Left cardiac atrium (tissue), 4 donors: ENCODE results near the gene NCCRP1. TPM values are rescaled to one million over a fixed set of nuclear protein-coding genes. Genes with fewer than 3 reads are reported as not detected.
"Not testable (repeated sequence)": the region's sequence is repeated elsewhere in the genome, so short reads cannot be mapped to it uniquely, and the experiment has no call there.

ENCODE experiments used
- ATAC-seq, 2 donors: fragments of 200-7000 bp; cut with Tn5 transposase; one replicate each; pipeline ENCODE4 v1.9.1; 2020; ENCODE audit warnings: mild to moderate bottlenecking in 2 of 2, moderate library complexity in 2 of 2
- DNase-seq: peaks from one replicate; pipeline ENCODE4 v3.0.0-alpha.2; 2020
- intact Hi-C, 2 donors: fragments of 100-400 bp; cut with DNase I; formaldehyde crosslinking; loops; one replicate each; pipeline versions ENCODE4 v1.14.1 to v1.15.1; 2022 to 2023
- total RNA-seq, 2 donors: library from RNA; stranded (reverse); fragmentation: NEBNext Ultra II Directional; extraction: Animal tissue kit (Norgen Biotek cat#: 25700); gene quantifications; one replicate each; pipeline ENCODE4 v1.2.1, GENCODE V29; 2021
- donor health status: DM: no; HTN: yes; CAD: no.
- donor health status: DM: no; HTN: yes; CAD: no; lungs with severe emphysema.
- donor health status: DM: yes; HTN: yes; CAD: no.
- donor health status: Dilated cardiomyopathy.

NCCRP1 gene
- total RNA-seq, 2 donors from 2014 or later = not detected

DNA sequence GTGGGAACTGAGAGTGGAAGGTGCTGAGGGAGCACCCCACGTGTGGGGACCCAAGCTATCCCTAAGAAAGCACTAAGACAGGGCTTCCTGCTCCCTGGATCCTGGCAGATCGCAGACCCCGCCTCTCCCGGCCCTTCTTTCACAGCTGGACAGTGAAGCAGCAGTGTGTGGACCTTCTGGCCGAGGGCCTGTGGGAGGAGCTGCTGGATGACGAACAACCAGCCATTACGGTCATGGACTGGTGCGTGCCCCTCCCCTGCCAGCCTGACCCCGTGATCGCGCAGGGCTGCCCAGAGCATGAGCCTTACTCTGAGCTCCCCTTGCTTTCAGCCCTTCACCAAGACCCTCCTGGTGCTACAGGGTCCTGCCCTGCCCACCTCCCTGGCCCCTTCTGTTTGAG lies 2.3 kb downstream of the NCCRP1 start:
- DNase-seq (peak; percentile 58), ATAC-seq (peak; percentile 78 to 92)
- intact Hi-C loops = loop anchor here in 1 of 2 donors (10.0 kb wide), 1 partner anchor 126 kb away; the partner anchor contains the start of gene LRFN1

DNA sequence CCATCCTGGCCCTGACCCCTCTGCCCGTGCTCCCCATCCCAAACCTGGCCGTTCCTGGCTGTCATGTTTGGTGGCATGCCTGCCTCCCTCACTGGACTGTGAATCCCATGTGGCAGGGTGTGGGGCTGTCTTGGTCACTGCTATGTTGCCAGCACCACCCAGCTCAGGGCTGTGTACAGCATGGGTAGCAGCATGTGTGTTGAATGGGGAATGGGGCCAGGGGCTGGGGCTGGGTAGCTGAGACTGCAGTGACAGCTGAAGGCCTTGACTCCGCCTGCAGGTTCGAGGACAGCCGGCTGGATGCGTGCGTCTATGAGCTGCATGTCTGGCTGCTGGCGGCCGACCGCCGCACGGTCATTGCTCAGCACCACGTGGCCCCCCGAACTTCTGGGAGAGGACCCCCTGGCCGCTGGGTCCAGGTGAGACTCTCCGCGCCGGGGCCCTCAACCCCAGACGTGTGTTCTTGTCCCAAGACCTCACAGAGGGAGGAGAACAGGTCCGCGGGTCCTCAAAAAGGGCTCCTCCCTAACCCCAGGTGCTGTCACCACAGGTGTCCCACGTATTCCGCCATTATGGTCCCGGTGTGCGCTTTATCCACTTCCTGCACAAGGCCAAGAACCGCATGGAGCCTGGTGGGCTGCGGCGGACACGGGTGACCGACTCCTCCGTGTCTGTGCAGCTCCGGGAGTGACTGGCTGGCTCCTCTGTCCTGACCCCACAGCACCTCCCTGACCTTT lies 3.5 kb downstream of the NCCRP1 start:
- DNase-seq (no peak), ATAC-seq (no peak)
- intact Hi-C loops = no loop called here

- ATAC-seq = no peak
- no peak for DNase-seq
- intact Hi-C loops = no loop called here
Measured at GRCh38 chr19:39200803-39201115, 4.0 kb downstream of the NCCRP1 start.

- intact Hi-C loops = no loop called here
- DNase-seq (no peak), ATAC-seq (no peak)
Measured at GRCh38 chr19:39202998-39203355, 6.2 kb downstream of the NCCRP1 start.

GRCh38 chr19:39203372-39204341 lies 6.9 kb downstream of the NCCRP1 start, which contains the start of gene SYCN:
SYCN (minus strand) TSS chr19:39204263; CDS start chr19:39204254, 9 bp downstream.
- intact Hi-C loops = no loop called here
- DNase-seq (no peak), ATAC-seq (no peak)

DNA sequence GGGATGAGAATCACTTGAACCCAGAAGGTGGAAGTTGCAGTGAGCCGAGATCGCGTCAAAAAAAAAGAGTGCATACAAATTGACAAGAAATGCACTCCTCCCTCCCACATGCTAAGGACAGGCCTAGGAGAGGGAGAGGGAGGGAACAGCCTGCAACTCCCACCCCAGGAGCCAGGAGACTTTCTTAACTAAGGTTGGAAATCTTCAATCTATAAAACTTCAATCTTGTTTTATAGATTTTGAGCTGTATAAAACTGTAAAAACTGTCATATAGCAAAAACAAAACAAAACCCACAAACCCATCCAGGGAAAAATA lies 8.6 kb downstream of the NCCRP1 start:
- DNase-seq = no peak
- ATAC-seq = no peak
- intact Hi-C loops = no loop called here

DNA sequence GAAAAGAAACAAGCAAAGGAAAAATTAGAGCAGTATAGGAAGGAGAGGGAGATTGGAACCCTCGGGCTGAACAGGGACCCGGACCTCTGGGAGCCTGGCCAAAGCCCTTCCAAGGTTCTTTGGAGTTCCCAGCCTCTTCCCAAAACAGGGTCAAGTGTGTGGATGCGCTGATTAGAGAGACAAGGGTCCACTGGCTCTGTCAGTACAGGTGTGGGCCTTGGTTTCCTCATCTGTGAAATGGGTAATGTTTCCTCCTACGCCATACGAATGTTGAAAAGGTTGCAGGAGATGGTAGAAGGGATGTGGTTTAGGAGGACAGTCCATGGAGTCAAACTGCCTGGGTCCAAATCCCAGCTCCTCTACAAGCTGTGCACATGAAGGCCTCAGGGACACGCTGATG lies 9.4 kb downstream of the NCCRP1 start:
- no peak for ATAC-seq
- intact Hi-C loops = no loop called here

GRCh38 chr19:39207293-39207836 lies 10.6 kb downstream of the NCCRP1 start:
- ATAC-seq = no peak
- no peak for DNase-seq
- intact Hi-C loops = no loop called here

More for the DNA sequence above, 9.4 kb downstream of the NCCRP1 start:
- no peak for DNase-seq

DNA sequence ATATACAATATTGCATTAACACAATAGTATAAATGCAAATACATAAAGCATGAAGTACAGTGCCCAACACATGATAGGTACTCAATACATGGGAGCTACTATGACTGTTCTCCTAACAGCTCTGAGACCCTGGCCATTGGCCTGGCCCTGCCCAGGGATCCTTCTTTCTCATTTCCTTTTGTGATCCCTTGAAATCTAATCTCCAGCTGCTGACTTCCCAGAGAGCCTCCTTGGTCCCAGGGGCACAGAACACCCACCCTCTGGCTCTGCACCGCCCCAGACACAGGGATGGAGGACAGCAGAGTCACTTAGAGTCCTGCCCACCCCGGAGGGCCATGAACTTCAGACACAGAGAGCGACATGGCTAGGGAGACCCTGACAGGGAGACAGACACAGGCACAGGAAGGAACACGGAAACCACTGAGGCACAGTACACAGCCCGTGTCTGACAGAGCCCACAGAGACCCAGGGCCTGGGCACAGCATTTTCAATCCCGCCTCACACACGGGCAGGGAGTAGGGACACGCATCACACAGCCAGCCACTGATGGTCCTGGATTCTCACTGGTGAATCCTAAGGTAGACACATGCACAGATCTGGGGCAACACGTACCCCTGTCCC lies 11.5 kb downstream of the NCCRP1 start:
- ATAC-seq (no peak), DNase-seq (no peak)
- intact Hi-C loops = no loop called here

DNA sequence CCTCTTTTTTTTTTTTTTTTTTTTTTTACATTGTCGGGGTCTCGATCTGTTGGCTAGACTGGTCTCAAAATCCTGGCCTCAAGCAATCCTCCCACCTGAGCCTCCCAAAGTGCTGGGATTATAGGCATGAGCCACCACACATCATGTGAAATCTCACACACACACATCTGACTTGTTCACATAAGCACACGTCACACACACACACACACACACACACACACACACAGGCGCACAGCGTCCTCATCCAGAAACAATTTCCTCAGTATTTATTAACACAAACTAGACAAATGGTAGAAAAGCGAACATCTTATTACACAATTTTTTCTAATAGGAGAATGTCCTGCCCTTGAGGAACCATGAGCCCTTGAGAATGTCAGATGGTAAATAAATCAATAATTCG lies 12.4 kb downstream of the NCCRP1 start:
- intact Hi-C loops = no loop called here
- no peak for DNase-seq

GRCh38 chr19:39211731-39212374 lies 15.1 kb downstream of the NCCRP1 start:
- intact Hi-C loops = no loop called here
- no peak for DNase-seq
- ATAC-seq = no peak

More for the DNA sequence above, 12.4 kb downstream of the NCCRP1 start:
- no peak for ATAC-seq

DNA sequence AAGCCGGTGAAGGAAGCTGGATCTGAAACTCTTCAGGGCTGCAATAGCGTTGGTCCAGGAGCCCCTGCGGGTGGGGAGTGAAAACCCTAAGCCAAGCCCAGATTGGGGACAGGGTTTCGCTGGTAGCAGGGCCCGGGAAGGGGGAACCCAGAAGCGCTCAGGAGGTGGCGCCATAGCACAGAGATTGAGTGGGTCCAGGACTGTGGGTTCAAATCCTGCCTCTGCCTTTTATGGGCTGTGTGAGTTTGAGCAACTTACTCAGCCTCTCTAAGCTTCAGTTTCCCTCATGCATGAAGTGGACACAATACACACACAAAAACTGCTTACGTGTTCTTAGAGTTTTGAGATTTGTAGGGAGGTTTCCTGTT lies 15.6 kb downstream of the NCCRP1 start:
- no peak for DNase-seq
- ATAC-seq = peak; percentile 47 to 53
- intact Hi-C loops = no loop called here

DNA sequence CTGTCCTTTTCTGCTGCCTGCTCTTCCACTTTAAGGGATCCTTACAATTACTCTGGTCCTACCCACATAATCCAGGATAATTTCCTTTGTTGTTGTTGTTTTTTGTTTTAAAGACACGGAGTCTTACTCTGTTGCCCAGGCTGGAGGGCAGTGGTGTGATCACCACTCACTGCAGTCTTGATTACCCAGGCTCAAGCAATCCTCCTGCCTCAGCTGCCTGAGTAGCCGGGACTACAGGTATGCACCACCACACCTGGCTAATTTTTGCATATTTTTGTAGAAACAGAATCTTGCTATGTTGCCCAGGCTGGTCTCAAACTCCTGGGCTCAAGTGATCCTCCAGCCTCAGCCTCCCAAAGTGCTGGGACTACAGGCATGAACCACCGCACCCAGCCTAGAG lies 18.6 kb downstream of the NCCRP1 start:
- DNase-seq, ATAC-seq, intact Hi-C loops: not testable (repeated sequence)

DNA sequence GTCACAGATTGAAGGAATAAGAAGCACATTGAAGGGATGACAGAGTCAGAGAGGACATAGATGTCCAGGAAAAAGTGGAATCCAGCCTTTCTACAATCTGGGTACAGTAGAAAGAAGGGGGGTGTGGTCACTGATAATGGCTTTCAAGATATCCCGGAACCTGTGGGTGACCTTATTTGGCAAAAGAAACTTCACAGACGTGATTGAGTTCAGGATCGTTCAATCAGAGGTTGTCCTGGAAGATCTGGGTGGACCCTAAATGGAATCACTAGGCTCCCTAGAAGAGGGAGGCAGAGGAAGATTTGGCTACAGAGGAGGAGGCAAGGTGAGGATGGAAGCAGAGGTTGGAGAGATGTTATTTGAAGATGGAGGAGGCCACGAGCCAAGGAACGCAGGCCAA lies 20.3 kb downstream of the NCCRP1 start:
- DNase-seq = no peak
- intact Hi-C loops = no loop called here
- ATAC-seq = no peak

DNA sequence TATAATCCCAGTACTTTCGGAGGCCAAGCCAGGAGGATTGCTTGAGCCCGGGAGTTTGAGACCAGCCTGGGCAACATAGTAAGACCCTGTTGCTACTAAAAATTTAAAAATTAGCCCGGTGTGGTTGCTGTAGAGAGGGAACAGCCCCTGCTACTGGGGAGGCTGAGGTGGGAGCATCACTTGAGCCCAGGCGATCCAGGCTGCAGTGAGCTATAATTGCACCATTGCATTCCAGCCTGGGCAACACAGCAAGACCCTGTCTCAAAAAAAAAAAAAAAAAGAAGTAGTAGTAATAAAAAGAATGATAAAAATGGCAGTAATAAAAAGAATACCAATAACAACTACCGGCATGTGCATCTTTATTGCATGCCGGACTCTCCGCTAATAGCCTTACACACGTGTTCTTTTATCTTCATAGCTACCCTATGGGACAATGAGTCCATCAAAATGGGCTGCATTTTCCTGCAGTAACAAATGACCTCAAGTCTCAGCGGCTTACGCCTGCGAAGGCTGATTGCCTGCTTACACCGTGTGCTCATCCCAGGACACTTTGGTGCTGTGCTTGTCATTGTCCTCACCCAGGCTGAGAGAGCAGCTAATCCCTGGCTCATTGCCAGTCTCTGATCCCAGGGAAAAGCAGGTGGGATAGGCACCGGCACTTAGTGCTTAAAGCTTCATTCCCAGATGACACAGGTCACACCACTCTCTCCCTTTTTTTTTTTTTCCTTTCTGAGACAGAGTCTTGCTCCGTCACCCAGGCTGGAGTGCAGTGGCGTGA lies 21.7 kb downstream of the NCCRP1 start:
- ATAC-seq = no peak
- DNase-seq = no peak
- intact Hi-C loops = no loop called here

GRCh38 chr19:39219108-39219507 lies 22.3 kb downstream of the NCCRP1 start:
- ATAC-seq, intact Hi-C loops, DNase-seq: not testable (repeated sequence)

DNA sequence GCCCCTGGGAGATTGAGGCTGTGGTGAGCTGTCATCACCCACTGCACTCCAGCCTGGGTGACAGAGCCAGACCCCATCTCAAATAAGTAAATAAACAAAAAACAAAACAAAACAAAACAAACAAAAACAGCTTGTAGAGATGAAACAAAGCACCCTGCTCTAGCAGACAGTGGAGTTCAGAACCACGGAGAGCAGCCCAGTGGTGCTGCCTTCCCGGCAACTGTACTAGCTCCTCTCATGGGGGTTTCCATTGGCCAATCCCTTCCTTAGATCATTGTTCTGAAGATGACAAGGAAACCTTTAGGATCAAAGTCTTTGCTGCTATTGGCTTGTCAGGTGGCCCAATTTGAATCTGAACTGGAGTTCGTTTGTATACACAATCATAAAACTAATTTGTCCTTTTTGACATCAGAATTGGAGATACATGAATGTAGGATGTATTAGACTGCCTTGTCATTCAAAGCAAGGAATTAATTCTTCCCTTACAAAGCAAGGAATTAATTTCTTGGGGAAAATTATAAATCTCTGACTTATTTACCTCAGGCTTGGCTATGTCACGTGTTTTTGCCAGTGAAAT lies 27.0 kb downstream of the NCCRP1 start:
- intact Hi-C loops = no loop called here
- ATAC-seq (no peak), DNase-seq (no peak)

DNA sequence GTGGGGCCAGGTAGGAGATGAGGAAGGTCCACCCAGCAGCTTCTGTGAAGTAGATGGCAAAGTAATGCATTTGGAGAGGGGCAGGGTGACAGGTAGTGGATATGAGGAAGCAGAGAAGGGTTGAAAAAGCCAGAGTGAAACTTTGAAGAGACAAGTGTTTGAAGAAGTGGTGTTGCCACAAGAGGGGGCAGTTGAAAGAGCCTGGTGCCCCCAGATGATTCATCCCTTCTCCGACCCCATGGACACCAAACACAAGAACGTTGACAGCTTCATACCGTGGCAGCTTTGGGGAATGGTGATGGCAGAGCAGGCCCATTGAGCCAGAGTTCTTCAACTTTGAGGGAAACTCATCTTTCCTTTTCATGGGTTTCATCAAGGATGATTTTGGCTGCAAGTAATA lies 28.1 kb downstream of the NCCRP1 start:
- DNase-seq = no peak
- intact Hi-C loops = no loop called here
- no peak for ATAC-seq
